ENCODE results near the gene RETREG3. TPM values are rescaled to one million over a fixed set of nuclear protein-coding genes. Genes with fewer than 3 reads are reported as not detected.
"Not testable (repeated sequence)": the region's sequence is repeated elsewhere in the genome, so short reads cannot be mapped to it uniquely, and the experiment has no call there.

Gene RETREG3
- total and polyA plus RNA-seq, 8 donors, result 28.8 to 78.0 (median 41.4) TPM

GRCh38 chr17:42548070-42548837, 60.9 kb downstream of the RETREG3 start:
- peaks cover 0 to 3% (median 3%) of the 10 kb centered on the region in 3 donors for H3K4me1 ChIP-seq
- no peaks in the 10 kb centered on the region for H3K27me3 ChIP-seq
- FAIRE-seq (no peak), ATAC-seq (peak; percentile 87 to 97 (median 92)), DNase-seq (peak; percentile 87 to 95 (median 91))
- H3K9me3 ChIP-seq, result no peaks in the 10 kb centered on the region
- TF ChIP-seq CTCF (IDR thresholded peaks at IDR 0.05), result peak; percentile 34 to 43 (median 38)
- intact Hi-C loops (cut with DNase I), result no loop called here
- no peak overlapping the region for H3K27ac ChIP-seq
- peak overlapping the region; percentile 8 to 48 (median 24) for H3K4me3 ChIP-seq
- H3K36me3 ChIP-seq, result peaks cover 0 to 3% (median 0%) of the 10 kb centered on the region in 3 donors
- 7 to 8% methylated on average over 68 to 74 of the region's 74 CpGs for WGBS, 2 donors

DNA sequence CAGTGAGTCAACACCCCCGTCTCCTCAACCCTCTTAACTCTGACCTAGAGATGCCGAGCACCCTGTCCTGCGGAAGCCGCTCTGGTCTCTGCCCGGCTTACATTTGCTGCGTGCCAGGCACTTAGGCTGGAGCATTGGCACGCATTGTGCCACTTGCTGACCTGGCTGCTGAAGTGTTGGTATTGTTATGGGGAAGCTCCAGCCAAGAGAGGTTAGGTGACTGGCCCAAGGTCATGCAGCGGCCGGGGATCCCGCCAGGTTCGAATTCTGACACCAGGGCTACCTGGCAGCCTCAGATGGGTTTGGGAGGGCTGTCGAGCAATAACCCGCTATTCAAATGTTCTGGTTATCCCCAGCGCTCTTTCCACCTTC, 61.5 kb downstream of the RETREG3 start:
- peak overlapping the region in 2 of 4 donors; percentile 33 to 48 for H3K4me3 ChIP-seq
- no peaks in the 10 kb centered on the region for H3K27me3 ChIP-seq
- DNase-seq (peak in 1 of 6 donors; percentile 54), FAIRE-seq (no peak), ATAC-seq (peak; percentile 29 to 59 (median 40))
- 40 to 41% methylated on average over 14 of the region's 14 CpGs for WGBS, 2 donors
- intact Hi-C loops (cut with DNase I), result no loop called here
- H3K4me1 ChIP-seq, result peaks cover 0 to 3% (median 3%) of the 10 kb centered on the region in 3 donors
- no peaks in the 10 kb centered on the region for H3K9me3 ChIP-seq
- no peak for TF ChIP-seq CTCF (IDR thresholded peaks at IDR 0.05)
- H3K27ac ChIP-seq, result no peak overlapping the region
- H3K36me3 ChIP-seq, result peaks cover 0 to 4% (median 0%) of the 10 kb centered on the region in 3 donors

DNA sequence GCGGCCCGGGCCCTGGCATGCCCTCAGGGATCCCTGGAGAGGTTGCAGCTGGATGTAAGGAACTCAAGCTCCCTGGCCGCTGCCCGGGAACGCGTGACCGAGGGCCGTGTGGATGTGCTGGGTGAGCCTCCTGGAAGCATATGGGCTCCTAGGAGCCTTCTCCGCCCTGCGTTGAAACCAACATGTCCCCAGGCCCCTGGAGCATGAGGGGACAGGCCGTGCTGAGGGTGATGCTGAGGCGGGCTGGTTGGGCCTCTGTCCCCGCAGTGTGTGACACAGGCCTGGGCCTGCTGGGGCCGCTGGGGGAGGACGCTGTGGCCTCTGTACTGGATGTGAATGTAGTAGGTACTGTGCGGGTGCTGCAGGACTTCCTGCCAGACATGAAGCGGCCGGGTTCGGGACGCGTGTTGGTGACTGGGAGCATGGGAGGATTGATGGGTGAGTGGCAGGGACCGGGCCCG, 62.1 kb downstream of the RETREG3 start:
- ATAC-seq (no peak), FAIRE-seq (no peak), DNase-seq (peak in 1 of 6 donors; percentile 83)
- intact Hi-C loops (cut with DNase I), result no loop called here
- Histone ChIP-seq H3K4me3 (no peak overlapping the region), H3K9me3 (no peaks in the 10 kb centered on the region), H3K27me3 (no peaks in the 10 kb centered on the region), H3K36me3 (peaks cover 0 to 4% (median 0%) of the 10 kb centered on the region in 3 donors), H3K27ac (no peak overlapping the region), H3K4me1 (peaks cover 0 to 3% (median 3%) of the 10 kb centered on the region in 3 donors)
- 77 to 82% methylated on average over 23 of the region's 23 CpGs for WGBS, 2 donors
- TF ChIP-seq CTCF (IDR thresholded peaks at IDR 0.05), result no peak

DNA sequence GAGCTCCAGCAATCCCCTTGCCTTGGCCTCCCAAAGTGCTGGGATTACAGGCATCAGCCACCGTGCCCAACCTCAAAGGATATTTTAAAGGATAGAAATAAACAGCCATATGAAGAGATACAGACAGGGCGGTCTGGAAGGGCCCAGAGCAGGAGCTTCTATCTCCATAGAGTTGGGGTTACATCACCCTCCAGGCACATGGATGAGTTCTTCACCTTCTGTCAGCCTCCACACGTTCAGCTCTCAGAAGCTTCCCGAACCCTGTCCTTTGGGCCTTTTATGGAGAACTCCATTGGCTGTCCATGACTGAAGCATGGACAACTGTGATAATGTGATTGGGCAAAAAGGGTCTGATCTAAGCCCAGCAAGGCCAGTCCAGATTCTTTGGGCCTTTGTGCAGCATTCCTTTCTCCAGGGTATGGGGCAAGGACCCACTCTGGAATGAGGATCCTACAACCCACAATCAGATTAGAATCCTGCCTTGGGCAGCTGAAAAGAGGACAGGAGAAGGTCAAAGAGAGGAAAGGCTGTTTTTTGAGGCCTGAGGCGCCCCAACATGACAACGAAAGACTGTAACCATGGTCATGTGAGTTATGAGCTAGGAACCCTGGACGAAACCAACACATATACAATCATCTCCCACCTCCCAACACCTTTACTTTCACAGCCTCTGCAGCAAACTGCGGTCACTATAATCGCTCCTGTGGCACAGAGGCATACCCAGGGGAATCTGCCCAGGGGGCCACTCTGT, 63.2 kb downstream of the RETREG3 start:
- H3K9me3 ChIP-seq; intact Hi-C loops (cut with DNase I); H3K27me3 ChIP-seq; DNase-seq; H3K4me3 ChIP-seq; H3K36me3 ChIP-seq; FAIRE-seq; ATAC-seq; H3K27ac ChIP-seq; H3K4me1 ChIP-seq: not testable (repeated sequence)
- 88 to 89% methylated on average over 9 of the region's 9 CpGs for WGBS, 2 donors

DNA sequence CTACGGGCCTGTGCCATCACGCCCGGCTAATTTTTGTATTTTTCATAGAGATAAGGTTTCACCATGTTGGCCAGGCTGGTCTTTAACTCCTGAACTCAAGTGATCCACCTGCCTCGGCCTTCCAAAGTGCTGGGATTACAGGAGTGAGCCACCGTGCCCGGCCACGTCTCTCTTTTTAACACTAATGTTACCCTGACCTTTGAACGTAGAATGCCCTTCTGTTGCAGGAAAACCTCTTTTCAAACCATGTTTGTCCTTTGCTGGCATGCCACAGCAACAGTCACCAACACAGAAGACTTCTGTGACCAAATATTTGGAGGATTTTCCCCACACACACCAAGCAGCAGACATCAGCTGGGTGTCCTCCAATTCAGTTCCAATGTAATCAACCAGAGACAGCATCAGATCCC, 64.3 kb downstream of the RETREG3 start:
- no peak for ATAC-seq
- H3K27me3 ChIP-seq, result no peaks in the 10 kb centered on the region
- WGBS, 2 donors, result 66 to 71% methylated on average over 8 of the region's 8 CpGs
- no peak for DNase-seq
- no peak for TF ChIP-seq CTCF (IDR thresholded peaks at IDR 0.05)
- no peak for FAIRE-seq
- intact Hi-C loops (cut with DNase I), result no loop called here
- H3K4me1 ChIP-seq, result peaks cover 0 to 3% (median 3%) of the 10 kb centered on the region in 3 donors
- H3K36me3 ChIP-seq, result peaks cover 0 to 4% (median 0%) of the 10 kb centered on the region in 3 donors
- no peak overlapping the region for H3K27ac ChIP-seq
- no peaks in the 10 kb centered on the region for H3K9me3 ChIP-seq
- H3K4me3 ChIP-seq, result no peak overlapping the region
